Effector CD8-positive, alpha-beta T cell (primary cell): ENCODE measurements around the gene PHRF1.
"Not testable (repeated sequence)": the region's sequence is repeated elsewhere in the genome, so short reads cannot be mapped to it uniquely, and the experiment has no call there.

Experiments
- DNase-seq: peaks from one replicate; lab custom pipeline; 2025; lab: John Stamatoyannopoulos, UW

The PHRF1 gene

GRCh38 chr11:635945-636510 lies 59.8 kb downstream of the PHRF1 start:
- no peak for DNase-seq

- DNase-seq = no peak
These were observed 60.5 kb downstream of the PHRF1 start, which contains the start of gene DRD4 for GRCh38 chr11:636511-637332. TSS of gene DRD4 (plus strand) at chr11:637269. CDS start at chr11:637305, 36 bp downstream.

- DNase-seq = no peak
These were observed 61.0 kb downstream of the PHRF1 start for GRCh38 chr11:637333-637592.

GRCh38 chr11:637593-638521 lies 61.6 kb downstream of the PHRF1 start:
- no peak for DNase-seq

GRCh38 chr11:638631-639331 lies 62.5 kb downstream of the PHRF1 start:
- no peak for DNase-seq

- DNase-seq = no peak
These were observed 63.2 kb downstream of the PHRF1 start for GRCh38 chr11:639332-639955.

- DNase-seq = no peak
These were observed 63.9 kb downstream of the PHRF1 start for GRCh38 chr11:640021-640706.

GRCh38 chr11:641806-642370 lies 65.6 kb downstream of the PHRF1 start:
- no peak for DNase-seq

- DNase-seq = no peak
These were observed 67.1 kb downstream of the PHRF1 start for GRCh38 chr11:643366-643765.

- DNase-seq = no peak
These were observed 67.8 kb downstream of the PHRF1 start for GRCh38 chr11:643849-644738.

- no peak for DNase-seq
These were observed 69.3 kb downstream of the PHRF1 start for GRCh38 chr11:645536-645935.

GRCh38 chr11:646214-646613 lies 69.9 kb downstream of the PHRF1 start:
- no peak for DNase-seq

- not testable (repeated sequence) for DNase-seq
These were observed 71.4 kb downstream of the PHRF1 start for GRCh38 chr11:647672-648158.

GRCh38 chr11:650482-650881 lies 74.2 kb downstream of the PHRF1 start:
- no peak for DNase-seq

GRCh38 chr11:653136-653535 lies 76.9 kb downstream of the PHRF1 start:
- DNase-seq = not testable (repeated sequence)

GRCh38 chr11:653837-654236 lies 77.6 kb downstream of the PHRF1 start:
- no peak for DNase-seq

GRCh38 chr11:654444-654843 lies 78.2 kb downstream of the PHRF1 start:
- not testable (repeated sequence) for DNase-seq

GRCh38 chr11:655036-655726 lies 78.9 kb downstream of the PHRF1 start:
- no peak for DNase-seq

- DNase-seq = no peak
These were observed 80.2 kb downstream of the PHRF1 start for GRCh38 chr11:656426-656825.
